HepG2 (cell line): ENCODE data around the gene FDPS. TPM values are rescaled to one million over a fixed set of nuclear protein-coding genes. Genes with fewer than 3 reads are reported as not detected.

Experiments used
- CC2D1A ChIP-seq: sonication (generic); formaldehyde crosslinking; IDR thresholded peaks from 2 replicates; pipeline ENCODE4 v1.8.1; 2023; ENCODE audit warnings: mild to moderate bottlenecking, missing genetic modification reagents
- CHD2 ChIP-seq: IDR thresholded peaks from 2 replicates; pipeline ENCODE4 v1.6.1; 2011; ENCODE audit warnings: low read depth, low read length, improper control_type of control experiment
- HBP1 ChIP-seq: IDR thresholded peaks from 2 replicates; pipeline ENCODE4 v1.6.1; 2016; ENCODE audit warnings: low read depth, control low read depth
- HHEX ChIP-seq: IDR thresholded peaks from 2 replicates; pipeline ENCODE4 v1.6.1; 2016; ENCODE audit warnings: control low read depth
- KLF13 ChIP-seq: sonication (generic); formaldehyde crosslinking; IDR thresholded peaks from 2 replicates; pipeline ENCODE4 v1.4.0; 2020; ENCODE audit warnings: mild to moderate bottlenecking, missing genetic modification reagents
- KLF6 ChIP-seq: IDR thresholded peaks from 2 replicates; pipeline ENCODE4 v1.8.0; 2016; ENCODE audit warnings: missing biosample characterization, missing genetic modification reagents
- MLXIP ChIP-seq: sonication (generic); formaldehyde crosslinking; IDR thresholded peaks from 2 replicates; pipeline ENCODE4 v1.9.0; 2021; ENCODE audit warnings: missing genetic modification reagents, borderline replicate concordance
- NPAS2 ChIP-seq: sonication (generic); formaldehyde crosslinking; IDR thresholded peaks from 2 replicates; pipeline ENCODE4 v1.8.0; 2022; ENCODE audit warnings: mild to moderate bottlenecking, missing genetic modification reagents, borderline replicate concordance
- PRDM15 ChIP-seq: sonication (generic); formaldehyde crosslinking; IDR thresholded peaks from 2 replicates; pipeline ENCODE4 v1.4.0; 2020; ENCODE audit warnings: missing genetic modification reagents
- SIN3A ChIP-seq: IDR thresholded peaks from 2 replicates; pipeline ENCODE4 v1.6.1; 2011; ENCODE audit warnings: low read depth, mild to moderate bottlenecking, control low read depth, low read length, borderline replicate concordance
- SP2 ChIP-seq: sonication (generic); formaldehyde crosslinking; IDR thresholded peaks from 2 replicates; pipeline ENCODE4 v1.5.1; 2020; ENCODE audit warnings: mild to moderate bottlenecking, missing genetic modification reagents
- TOPORS ChIP-seq: sonication (generic); formaldehyde crosslinking; IDR thresholded peaks from 2 replicates; pipeline ENCODE4 v1.8.0; 2023; ENCODE audit warnings: mild to moderate bottlenecking, missing genetic modification reagents
- ZFY ChIP-seq: sonication (generic); formaldehyde crosslinking; IDR thresholded peaks from 2 replicates; pipeline ENCODE4 v1.4.0; 2020; ENCODE audit warnings: missing genetic modification reagents
- ZIK1 ChIP-seq: sonication (generic); formaldehyde crosslinking; IDR thresholded peaks from 2 replicates; pipeline ENCODE4 v1.5.0; 2020; ENCODE audit warnings: mild to moderate bottlenecking, low read depth, missing genetic modification reagents, borderline replicate concordance
- ZNF207 ChIP-seq: fragments of 450-650 bp; IDR thresholded peaks from 2 replicates; pipeline ENCODE4 v1.6.1; 2016; ENCODE audit warnings: antibody characterized with exemption, borderline replicate concordance
- ZNF292 ChIP-seq: sonication (generic); formaldehyde crosslinking; IDR thresholded peaks from 2 replicates; pipeline ENCODE4 v1.8.1; 2022; ENCODE audit warnings: mild to moderate bottlenecking, low read depth, missing genetic modification reagents, borderline replicate concordance
- ZNF501 ChIP-seq: sonication (generic); formaldehyde crosslinking; IDR thresholded peaks from 2 replicates; pipeline ENCODE4 v1.5.1; 2020; ENCODE audit warnings: mild to moderate bottlenecking, moderate library complexity, missing genetic modification reagents
- ZNF616 ChIP-seq: sonication (generic); formaldehyde crosslinking; IDR thresholded peaks from 2 replicates; pipeline ENCODE4 v1.5.0; 2020; ENCODE audit warnings: low read depth, mild to moderate bottlenecking, missing genetic modification reagents
- ZZZ3 ChIP-seq: sonication (generic); formaldehyde crosslinking; IDR thresholded peaks from 2 replicates; pipeline ENCODE4 v1.4.0; 2020; ENCODE audit warnings: missing genetic modification reagents, mild to moderate bottlenecking, borderline replicate concordance
- polyA plus RNA-seq, 8 experiments: library from polyadenylated mRNA; depleted of rRNA in 3 of 8; stranded (reverse) in 7 of 8; unstranded in 1 of 8; fragments of >200 nt; fragmentation: Illumina TruSeq in 4 of 8; extraction: Trizol in 4 of 8; gene quantifications; 2 replicates each; pipeline versions ENCODE4 v1.2.1 to v1.2.3, GENCODE V29; 2011 to 2016; ENCODE audit warnings: low read depth in 4 of 8, missing spikeins in 1 of 8, mixed read lengths in 1 of 8; ENCODE audit not compliant: insufficient read depth in 1 of 8
- total RNA-seq, 5 experiments: library from RNA; depleted of rRNA; stranded (reverse); fragments of >200 nt; fragmentation: Illumina TruSeq; extraction: Trizol; gene quantifications; 2 replicates each; pipeline ENCODE4 v1.2.3, GENCODE V29; 2016; ENCODE audit warnings: low read depth in 1 of 5

Gene FDPS
- total and polyA plus RNA-seq, 2 of the 13 experiments (the other 11 are each of a cell fraction or from before 2014, with no cell fraction given), result 264 to 519 TPM

- TF ChIP-seq MLXIP (CRISPR knock-in tag) (no peak), TOPORS (CRISPR knock-in tag) (peak; percentile 76; the same call in 1 of the 2 replicates), HHEX (CRISPR knock-in tag) (no peak), SP2 (CRISPR knock-in tag) (no peak), ZNF501 (CRISPR knock-in tag) (no peak), PRDM15 (CRISPR knock-in tag) (no peak), KLF13 (CRISPR knock-in tag) (no peak), CC2D1A (CRISPR knock-in tag) (no peak), ZNF616 (CRISPR knock-in tag) (no peak), KLF6 (no peak), CHD2 (no peak), ZNF292 (CRISPR knock-in tag) (no peak), SIN3A (peak; percentile 5; the same call in 1 of the 2 replicates), ZZZ3 (no peak), ZIK1 (CRISPR knock-in tag) (no peak), ZNF207 (no peak), HBP1 (CRISPR knock-in tag) (no peak), ZFY (CRISPR knock-in tag) (no peak), NPAS2 (CRISPR knock-in tag) (no peak)
These were observed 12.3 kb downstream of the FDPS start, which contains the start of gene RUSC1 (continued) for GRCh38 chr1:155320661-155321617.
